GM23248 (cell line): ENCODE results near the gene GALNT14. TPM values are rescaled to one million over a fixed set of nuclear protein-coding genes. Genes with fewer than 3 reads are reported as not detected.

Source experiments
- DNase-seq: peaks from one replicate; pipeline ENCODE4 v3.0.0-alpha.2; 2015
- H2AFZ ChIP-seq: fragments of 200-600 bp; sonication (generic); 2 replicates; pipeline ENCODE4 v1.6.1; 2016; ENCODE audit warnings: antibody characterized with exemption
- H3F3A ChIP-seq: fragments of 200-600 bp; sonication (generic); 2 replicates; pipeline ENCODE4 v1.6.1; 2016; ENCODE audit warnings: mild to moderate bottlenecking, antibody characterized with exemption, mixed run types; ENCODE audit not compliant: insufficient read depth
- H3K27ac ChIP-seq: fragments of 200-600 bp; sonication (generic); 2 replicates; pipeline ENCODE4 v1.5.1; 2016; ENCODE audit warnings: mild to moderate bottlenecking
- H3K27me3 ChIP-seq: fragments of 200-600 bp; sonication (generic); replicated peaks from 2 replicates; pipeline ENCODE4 v1.6.1; 2016; ENCODE audit warnings: mild to moderate bottlenecking; ENCODE audit not compliant: insufficient read depth
- H3K36me3 ChIP-seq: fragments of 200-600 bp; sonication (generic); 2 replicates; pipeline ENCODE4 v1.6.1; 2016; ENCODE audit warnings: low read depth, mild to moderate bottlenecking
- H3K4me1 ChIP-seq: fragments of 200-600 bp; sonication (generic); 2 replicates; pipeline ENCODE4 v1.6.1; 2016; ENCODE audit warnings: mild to moderate bottlenecking; ENCODE audit not compliant: insufficient read depth
- H3K4me2 ChIP-seq: fragments of 200-600 bp; sonication (generic); one replicate; pipeline ENCODE4 v1.6.1; 2016; ENCODE audit warnings: mild to moderate bottlenecking; ENCODE audit not compliant: unreplicated experiment
- H3K4me3 ChIP-seq: fragments of 200-600 bp; sonication (generic); 2 replicates; pipeline ENCODE4 v1.5.1; 2016; ENCODE audit warnings: mild to moderate bottlenecking
- H3K79me2 ChIP-seq: fragments of 200-600 bp; sonication (generic); 2 replicates; pipeline ENCODE4 v1.6.1; 2016; ENCODE audit warnings: mild to moderate bottlenecking; ENCODE audit not compliant: insufficient read depth
- H3K9ac ChIP-seq: fragments of 200-600 bp; sonication (generic); 2 replicates; pipeline ENCODE4 v1.6.1; 2016; ENCODE audit warnings: mild to moderate bottlenecking
- H3K9me2 ChIP-seq: fragments of 200-600 bp; sonication (generic); 2 replicates; pipeline ENCODE4 v1.6.1; 2016; ENCODE audit warnings: mixed run types, mild to moderate bottlenecking, moderate library complexity; ENCODE audit not compliant: insufficient read depth
- H3K9me3 ChIP-seq: fragments of 200-600 bp; sonication (generic); one replicate; pipeline ENCODE4 v1.6.1; 2017; ENCODE audit warnings: low read depth
- H4K20me1 ChIP-seq: fragments of 200-600 bp; sonication (generic); 2 replicates; pipeline ENCODE4 v1.6.0; 2016; ENCODE audit not compliant: insufficient read depth
- EZH2 ChIP-seq: fragments of 200-600 bp; sonication (generic); IDR thresholded peaks from 2 replicates; pipeline ENCODE4 v1.6.1; 2018; ENCODE audit warnings: antibody characterized with exemption, mild to moderate bottlenecking; ENCODE audit not compliant: insufficient read depth, poor library complexity, severe bottlenecking
- EZH2phosphoT487 ChIP-seq: fragments of 200-600 bp; sonication (generic); IDR thresholded peaks from 2 replicates; pipeline ENCODE4 v1.6.1; 2018; ENCODE audit warnings: antibody characterized with exemption, moderate library complexity, mild to moderate bottlenecking, low read depth; ENCODE audit not compliant: insufficient read depth
- WGBS, 2 experiments: methylation state at CpG; one replicate each; pipeline ENCODE4 v1.1.6; 2015 to 2017; ENCODE audit warnings: low lambda C conversion rate in 2 of 2, low coverage in 1 of 2; ENCODE audit errors: missing lambda C conversion rate in 2 of 2; 5-methylcytosine and 5-hydroxymethylcytosine counted together
- in situ Hi-C: fragments of 300-500 bp; cut with MboI; formaldehyde crosslinking; loops from 2 replicates; pipeline ENCODE4 v1.15.0; 2020
- polyA plus RNA-seq: library from polyadenylated mRNA; unstranded; fragments of >200 nt; fragmentation: Nextera tagmentation; extraction: Ambion mirVana; gene quantifications from 2 replicates; pipeline ENCODE4 v1.2.1, GENCODE V29; 2016
- total RNA-seq: library from RNA; depleted of rRNA; stranded (reverse); fragments of >200 nt; shearing (Covaris generic); gene quantifications from 2 replicates; pipeline ENCODE4 v1.2.3, GENCODE V29; 2014

The GALNT14 gene
- total and polyA plus RNA-seq, 2 experiments from 2014 or later = 3.2 to 3.5 TPM

GRCh38 chr2:31002537-31003150, 135.6 kb downstream of the GALNT14 start:
- H3K4me2 ChIP-seq = no peak overlapping the region
- no peaks in the 10 kb centered on the region for H3K79me2 ChIP-seq
- TF ChIP-seq EZH2 = no peak
- no peak for TF ChIP-seq EZH2phosphoT487
- H2AFZ ChIP-seq = no peak overlapping the region
- H3K9ac ChIP-seq = no peak overlapping the region
- no peak for DNase-seq
- no peaks in the 10 kb centered on the region for H3K36me3 ChIP-seq
- no peaks in the 10 kb centered on the region for H3K9me3 ChIP-seq
- no peak overlapping the region for H3K27ac ChIP-seq
- H3K4me3 ChIP-seq = no peak overlapping the region
- no peaks in the 10 kb centered on the region for H3F3A ChIP-seq
- H3K9me2 ChIP-seq = no peaks in the 10 kb centered on the region
- no peaks in the 10 kb centered on the region for H3K4me1 ChIP-seq
- no peaks in the 10 kb centered on the region; the same call in 1 of the 2 replicates for H3K27me3 ChIP-seq
- no peaks in the 10 kb centered on the region for H4K20me1 ChIP-seq
- in situ Hi-C loops = no loop called here
- 53 to 64% methylated on average over 4 of the region's 4 CpGs for WGBS, 2 experiments

GRCh38 chr2:31000970-31001369, 137.3 kb downstream of the GALNT14 start:
- in situ Hi-C loops = no loop called here
- H3K9ac ChIP-seq = no peak overlapping the region
- no peaks in the 10 kb centered on the region for H3K4me1 ChIP-seq
- TF ChIP-seq EZH2 (no peak), EZH2phosphoT487 (no peak)
- no peaks in the 10 kb centered on the region for H3K9me3 ChIP-seq
- no peaks in the 10 kb centered on the region for H4K20me1 ChIP-seq
- H2AFZ ChIP-seq = no peak overlapping the region
- H3K4me2 ChIP-seq = no peak overlapping the region
- WGBS, 2 experiments = 63 to 68% methylated on average over 3 of the region's 3 CpGs
- DNase-seq = no peak
- H3K79me2 ChIP-seq = no peaks in the 10 kb centered on the region
- H3F3A ChIP-seq = no peaks in the 10 kb centered on the region
- H3K9me2 ChIP-seq = no peaks in the 10 kb centered on the region
- H3K36me3 ChIP-seq = no peaks in the 10 kb centered on the region
- no peak overlapping the region for H3K27ac ChIP-seq
- H3K27me3 ChIP-seq = no peaks in the 10 kb centered on the region; the same call in 1 of the 2 replicates
- no peak overlapping the region for H3K4me3 ChIP-seq

- no peak overlapping the region for H3K4me3 ChIP-seq
- no peak overlapping the region for H3K27ac ChIP-seq
- no peak overlapping the region for H3K9ac ChIP-seq
- H3K4me1 ChIP-seq = no peaks in the 10 kb centered on the region
- TF ChIP-seq EZH2phosphoT487 = no peak
- no peak for TF ChIP-seq EZH2
- no peaks in the 10 kb centered on the region for H3K9me3 ChIP-seq
- in situ Hi-C loops = no loop called here
- H3K79me2 ChIP-seq = no peaks in the 10 kb centered on the region
- WGBS, 2 experiments = 75 to 76% methylated on average over 3 of the region's 3 CpGs
- no peaks in the 10 kb centered on the region for H3K9me2 ChIP-seq
- no peaks in the 10 kb centered on the region for H3K27me3 ChIP-seq
- no peak overlapping the region for H3K4me2 ChIP-seq
- no peak overlapping the region for H2AFZ ChIP-seq
- H4K20me1 ChIP-seq = no peaks in the 10 kb centered on the region
- no peak for DNase-seq
- H3K36me3 ChIP-seq = no peaks in the 10 kb centered on the region
- no peaks in the 10 kb centered on the region for H3F3A ChIP-seq
These were observed 139.6 kb downstream of the GALNT14 start for GRCh38 chr2:30998672-30999071.

- 7 to 8% methylated on average over 5 of the region's 5 CpGs for WGBS, 2 experiments
- H4K20me1 ChIP-seq = no peaks in the 10 kb centered on the region
- no peaks in the 10 kb centered on the region for H3K79me2 ChIP-seq
- H3K9me2 ChIP-seq = no peaks in the 10 kb centered on the region
- no peaks in the 10 kb centered on the region for H3K4me1 ChIP-seq
- TF ChIP-seq EZH2 (no peak), EZH2phosphoT487 (no peak)
- no peak overlapping the region for H3K4me3 ChIP-seq
- H3K9me3 ChIP-seq = no peaks in the 10 kb centered on the region
- in situ Hi-C loops = no loop called here
- no peak overlapping the region for H3K4me2 ChIP-seq
- H3K9ac ChIP-seq = no peak overlapping the region
- no peak overlapping the region for H2AFZ ChIP-seq
- no peaks in the 10 kb centered on the region for H3F3A ChIP-seq
- no peak for DNase-seq
- H3K27me3 ChIP-seq = no peaks in the 10 kb centered on the region
- no peak overlapping the region for H3K27ac ChIP-seq
- no peaks in the 10 kb centered on the region for H3K36me3 ChIP-seq
These were observed 140.3 kb downstream of the GALNT14 start for GRCh38 chr2:30997979-30998378.
